Activated T-cell treated with anti-CD3 and anti-CD28 coated beads, Interleukin-2, amount 50 U/mL, for 24 hours (primary cell): ENCODE data around the gene KCNQ5.

Experiments used
- DNase-seq: peaks from one replicate; pipeline ENCODE4 v3.0.0-alpha.2; 2020
- H3K27ac Mint-ChIP-seq: 2 replicates; pipeline ENCODE4 v1.8.0; 2020; ENCODE audit warnings: mild to moderate bottlenecking, mixed read lengths
- H3K27me3 Mint-ChIP-seq: 2 replicates; pipeline ENCODE4 v1.8.0; 2020; ENCODE audit warnings: mixed read lengths
- H3K36me3 Mint-ChIP-seq: 2 replicates; pipeline ENCODE4 v1.8.0; 2020; ENCODE audit warnings: low read depth, mixed read lengths
- H3K4me1 Mint-ChIP-seq: 2 replicates; pipeline ENCODE4 v1.8.0; 2020; ENCODE audit warnings: low read depth, mixed read lengths
- H3K4me3 Mint-ChIP-seq: 2 replicates; pipeline ENCODE4 v1.8.0; 2020; ENCODE audit warnings: mild to moderate bottlenecking, moderate library complexity, mixed read lengths
- H3K9me3 Mint-ChIP-seq: 2 replicates; pipeline ENCODE4 v1.8.0; 2020; ENCODE audit warnings: mixed read lengths

The KCNQ5 gene

GRCh38 chr6:72809746-72810379 lies 188.0 kb downstream of the KCNQ5 start:
- Mint-ChIP-seq H3K4me1 (peaks cover 2% of the 10 kb centered on the region), H3K36me3 (peaks cover 2% of the 10 kb centered on the region), H3K27me3 (no peaks in the 10 kb centered on the region), H3K9me3 (no peaks in the 10 kb centered on the region), H3K27ac (no peak overlapping the region), H3K4me3 (no peak overlapping the region)
- no peak for DNase-seq

DNA sequence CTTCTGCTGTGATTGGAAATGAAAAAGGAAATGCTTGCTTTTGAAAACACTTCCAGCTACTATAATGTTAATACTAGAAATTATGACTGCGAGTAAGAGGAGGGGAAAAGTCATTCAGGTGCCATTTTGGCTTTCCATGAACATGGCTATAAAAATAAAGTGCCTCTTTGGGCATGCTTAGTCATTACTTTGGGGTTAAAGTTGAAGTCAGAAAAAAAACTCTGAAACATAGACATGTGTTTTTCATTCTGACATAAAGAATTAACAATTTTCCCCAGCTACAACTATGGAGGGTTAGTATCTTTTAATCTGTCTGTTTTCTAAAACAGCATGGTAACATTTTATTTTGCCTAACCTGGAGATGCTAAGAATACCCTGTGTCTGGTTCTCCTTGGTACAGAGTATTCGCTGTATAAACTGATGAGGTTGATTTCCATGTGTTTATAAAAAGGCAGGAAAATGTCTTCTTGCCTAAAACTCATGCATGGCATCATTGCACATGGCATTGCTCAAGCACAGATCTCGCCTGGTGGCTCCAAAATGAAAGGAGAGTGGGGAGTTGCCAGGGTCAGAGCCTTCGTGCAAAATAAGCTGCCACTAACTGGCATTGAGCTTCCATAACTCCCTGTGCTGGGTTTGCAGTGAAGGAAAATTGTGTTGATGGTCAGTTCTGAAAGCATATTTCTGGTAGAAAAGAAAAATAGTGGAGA lies 188.9 kb downstream of the KCNQ5 start:
- peaks cover 2% of the 10 kb centered on the region for H3K36me3 Mint-ChIP-seq
- no peak overlapping the region for H3K4me3 Mint-ChIP-seq
- H3K27ac Mint-ChIP-seq = no peak overlapping the region

DNA sequence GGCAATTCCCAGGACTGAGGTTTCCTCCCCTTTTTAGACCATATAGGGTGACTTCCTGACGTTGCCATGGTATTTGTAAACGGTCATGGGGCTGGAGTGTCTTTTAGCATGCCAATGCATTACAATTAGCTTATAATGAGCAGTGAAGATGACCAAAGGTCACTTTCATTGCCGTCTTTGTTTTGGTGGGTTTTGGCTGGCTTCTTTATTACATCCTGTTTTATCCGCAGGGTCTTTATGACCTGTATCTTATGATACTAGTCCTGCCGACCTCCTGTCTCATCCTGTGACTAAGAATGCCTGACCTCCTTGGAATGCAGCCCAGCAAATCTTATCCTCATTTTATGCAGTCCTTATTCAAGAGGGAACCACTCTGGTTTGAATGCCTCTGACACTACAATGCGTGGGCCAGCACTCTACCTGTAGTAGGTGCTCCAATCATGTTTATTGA lies 190.1 kb downstream of the KCNQ5 start:
- Mint-ChIP-seq H3K27ac (no peak overlapping the region), H3K36me3 (no peaks in the 10 kb centered on the region), H3K9me3 (no peaks in the 10 kb centered on the region), H3K4me1 (peaks cover 4% of the 10 kb centered on the region), H3K4me3 (no peak overlapping the region), H3K27me3 (no peaks in the 10 kb centered on the region)
- DNase-seq = no peak

More for the DNA sequence above, 188.9 kb downstream of the KCNQ5 start:
- Mint-ChIP-seq H3K9me3 (no peaks in the 10 kb centered on the region), H3K4me1 (peaks cover 4% of the 10 kb centered on the region), H3K27me3 (no peaks in the 10 kb centered on the region)
- DNase-seq = no peak

DNA sequence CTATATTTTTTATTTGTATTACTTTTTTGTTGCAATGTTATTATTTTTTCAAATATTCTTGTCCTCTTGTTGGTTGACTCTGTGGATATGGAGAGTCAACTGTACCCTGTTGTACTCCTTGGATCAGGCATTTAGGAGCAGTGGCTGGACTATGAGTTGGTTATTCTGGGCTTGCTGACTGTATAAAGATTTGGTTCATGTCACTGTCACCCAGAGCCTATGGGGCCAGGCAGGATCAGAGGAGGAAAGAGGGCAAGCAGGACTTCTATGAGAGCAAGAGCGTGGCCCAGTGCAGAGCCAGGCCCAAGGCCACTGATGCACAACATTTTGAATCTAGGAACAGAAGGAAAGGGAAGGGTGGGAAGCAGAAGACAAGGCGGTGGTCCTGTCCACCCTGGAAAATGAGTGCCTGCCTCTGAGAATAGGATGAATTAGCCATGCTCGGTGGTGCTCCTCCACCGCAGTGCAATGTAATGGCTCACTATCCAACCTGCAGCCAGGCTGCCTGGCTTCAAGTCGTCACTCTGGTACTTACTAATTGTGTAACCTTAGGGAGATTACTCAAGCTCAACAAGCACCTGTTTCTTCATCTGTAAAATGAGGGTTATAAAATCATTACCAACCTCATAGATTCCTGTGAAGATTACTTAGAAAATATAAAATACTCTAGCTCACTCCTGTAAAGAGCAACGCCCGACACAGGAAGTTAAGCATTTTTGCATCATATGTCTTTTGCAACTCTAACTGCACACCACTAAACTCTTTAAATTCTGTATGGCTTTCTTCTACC lies 192.1 kb downstream of the KCNQ5 start:
- Mint-ChIP-seq H3K27me3 (no peaks in the 10 kb centered on the region), H3K9me3 (no peaks in the 10 kb centered on the region), H3K4me3 (no peak overlapping the region), H3K36me3 (no peaks in the 10 kb centered on the region), H3K4me1 (peaks cover 4% of the 10 kb centered on the region), H3K27ac (no peak overlapping the region)
- DNase-seq = no peak

DNA sequence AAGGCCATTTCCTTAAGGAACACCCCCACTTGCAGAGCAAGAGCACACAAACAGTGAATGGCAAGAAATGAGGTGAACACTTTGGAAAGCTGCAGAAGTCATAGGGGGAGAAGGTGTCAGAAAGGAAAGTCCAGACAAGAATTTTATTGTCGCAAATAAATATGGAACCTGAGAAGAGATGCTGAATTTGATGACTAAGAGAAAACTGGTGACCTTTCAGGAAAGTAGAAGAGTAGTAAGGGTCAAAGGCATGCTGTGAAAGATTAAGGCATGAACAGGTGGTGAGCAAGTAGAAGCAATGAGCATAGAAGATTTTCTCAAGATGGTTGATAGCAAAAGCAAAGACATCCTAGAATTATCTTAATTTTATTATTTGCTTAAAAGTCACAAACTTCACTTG lies 194.2 kb downstream of the KCNQ5 start:
- Mint-ChIP-seq H3K4me1 (peaks cover 4% of the 10 kb centered on the region), H3K27me3 (no peaks in the 10 kb centered on the region), H3K9me3 (no peaks in the 10 kb centered on the region), H3K4me3 (no peak overlapping the region), H3K27ac (no peak overlapping the region), H3K36me3 (no peaks in the 10 kb centered on the region)
- no peak for DNase-seq

DNA sequence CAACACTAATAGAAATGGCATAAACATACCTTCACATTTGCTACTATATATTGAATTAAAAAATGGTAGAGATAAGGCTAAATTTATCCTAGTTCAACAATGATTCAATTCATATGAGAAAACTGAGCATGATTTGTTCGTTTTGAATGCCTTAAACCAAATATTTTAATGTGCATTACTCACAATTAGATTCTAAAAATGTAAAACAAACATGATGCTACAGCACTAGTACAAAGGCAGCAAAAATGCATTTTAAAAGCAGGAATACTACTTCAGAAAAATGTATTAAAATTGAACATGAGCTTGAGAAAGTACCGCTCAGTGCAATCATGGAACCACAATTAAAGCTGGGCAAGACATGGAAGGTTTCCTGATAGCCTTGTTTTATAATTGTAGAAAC lies 195.3 kb downstream of the KCNQ5 start:
- no peaks in the 10 kb centered on the region for H3K27me3 Mint-ChIP-seq
- H3K4me3 Mint-ChIP-seq = no peak overlapping the region

DNA sequence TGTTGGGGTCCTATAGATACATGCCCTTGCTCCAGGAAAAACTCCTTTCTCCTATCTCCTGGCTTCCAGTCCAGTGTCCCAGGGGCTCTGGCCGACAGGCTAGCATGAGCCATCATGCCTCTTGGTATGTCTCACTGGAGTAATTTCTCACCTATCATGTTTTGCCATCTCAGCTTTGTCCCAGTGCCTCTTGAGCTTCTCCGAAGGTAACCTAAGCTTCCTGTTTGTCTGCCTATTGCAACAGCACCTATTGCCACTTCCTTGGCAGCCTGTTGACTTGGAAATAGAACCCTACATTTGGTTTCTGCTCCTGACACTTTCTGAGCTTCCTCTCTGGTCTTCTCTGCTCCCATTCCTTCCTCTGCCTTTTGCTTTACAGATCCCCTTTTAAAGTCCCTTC lies 197.7 kb downstream of the KCNQ5 start:
- H3K4me3 Mint-ChIP-seq = no peak overlapping the region
- H3K27ac Mint-ChIP-seq = no peak overlapping the region
- no peaks in the 10 kb centered on the region for H3K27me3 Mint-ChIP-seq
- no peaks in the 10 kb centered on the region for H3K9me3 Mint-ChIP-seq
- DNase-seq = no peak
- no peaks in the 10 kb centered on the region for H3K36me3 Mint-ChIP-seq
- H3K4me1 Mint-ChIP-seq = peaks cover 4% of the 10 kb centered on the region

More for the DNA sequence above, 195.3 kb downstream of the KCNQ5 start:
- DNase-seq = no peak
- Mint-ChIP-seq H3K9me3 (no peaks in the 10 kb centered on the region), H3K27ac (no peak overlapping the region), H3K4me1 (peaks cover 4% of the 10 kb centered on the region), H3K36me3 (no peaks in the 10 kb centered on the region)

- Mint-ChIP-seq H3K4me1 (peaks cover 10% of the 10 kb centered on the region), H3K9me3 (no peaks in the 10 kb centered on the region)
These were observed 198.3 kb downstream of the KCNQ5 start for GRCh38 chr6:72820153-72820552.

GRCh38 chr6:72820906-72821305 lies 199.0 kb downstream of the KCNQ5 start:
- H3K27ac Mint-ChIP-seq = no peak overlapping the region
- no peaks in the 10 kb centered on the region for H3K36me3 Mint-ChIP-seq
- no peak overlapping the region for H3K4me3 Mint-ChIP-seq
- no peaks in the 10 kb centered on the region for H3K27me3 Mint-ChIP-seq
- no peaks in the 10 kb centered on the region for H3K9me3 Mint-ChIP-seq
- DNase-seq = no peak
- peaks cover 16% of the 10 kb centered on the region for H3K4me1 Mint-ChIP-seq

More at GRCh38 chr6:72820153-72820552, 198.3 kb downstream of the KCNQ5 start:
- no peak overlapping the region for H3K4me3 Mint-ChIP-seq
- no peak overlapping the region for H3K27ac Mint-ChIP-seq
- no peaks in the 10 kb centered on the region for H3K27me3 Mint-ChIP-seq
- no peaks in the 10 kb centered on the region for H3K36me3 Mint-ChIP-seq
- DNase-seq = no peak

DNA sequence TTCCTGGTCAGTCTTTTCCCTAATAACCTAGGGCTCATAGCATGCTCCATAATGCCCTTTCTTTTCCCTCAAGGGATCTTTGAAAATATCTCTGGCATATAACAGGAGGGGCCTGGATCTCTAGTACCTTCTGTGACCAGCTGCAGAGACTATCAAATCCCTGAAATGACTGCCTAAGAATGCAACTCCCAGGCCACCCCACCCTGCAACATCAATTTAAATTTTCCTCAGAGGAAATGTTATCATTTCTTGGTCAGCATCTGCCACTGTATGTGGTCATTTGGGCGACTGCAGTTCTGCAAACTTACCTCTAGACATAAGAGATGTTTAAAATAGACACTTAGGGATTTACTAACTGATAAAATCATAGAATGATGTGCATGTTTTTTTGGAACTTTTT lies 200.2 kb downstream of the KCNQ5 start:
- Mint-ChIP-seq H3K4me3 (no peak overlapping the region), H3K27me3 (no peaks in the 10 kb centered on the region), H3K36me3 (no peaks in the 10 kb centered on the region), H3K9me3 (no peaks in the 10 kb centered on the region), H3K27ac (no peak overlapping the region), H3K4me1 (peaks cover 23% of the 10 kb centered on the region)
- DNase-seq = no peak

- H3K9me3 Mint-ChIP-seq = no peaks in the 10 kb centered on the region
- no peak for DNase-seq
- H3K4me3 Mint-ChIP-seq = no peak overlapping the region
- peaks cover 26% of the 10 kb centered on the region for H3K4me1 Mint-ChIP-seq
- no peaks in the 10 kb centered on the region for H3K36me3 Mint-ChIP-seq
- no peak overlapping the region for H3K27ac Mint-ChIP-seq
- H3K27me3 Mint-ChIP-seq = no peaks in the 10 kb centered on the region
These were observed 200.8 kb downstream of the KCNQ5 start for GRCh38 chr6:72822691-72823090.

GRCh38 chr6:72824833-72825232 lies 203.0 kb downstream of the KCNQ5 start:
- H3K4me3 Mint-ChIP-seq = no peak overlapping the region
- H3K9me3 Mint-ChIP-seq = no peaks in the 10 kb centered on the region
- H3K36me3 Mint-ChIP-seq = peaks cover 5% of the 10 kb centered on the region
- no peak for DNase-seq
- H3K27ac Mint-ChIP-seq = peak overlapping the region; percentile 85
- no peaks in the 10 kb centered on the region for H3K27me3 Mint-ChIP-seq
- H3K4me1 Mint-ChIP-seq = peaks cover 26% of the 10 kb centered on the region

DNA sequence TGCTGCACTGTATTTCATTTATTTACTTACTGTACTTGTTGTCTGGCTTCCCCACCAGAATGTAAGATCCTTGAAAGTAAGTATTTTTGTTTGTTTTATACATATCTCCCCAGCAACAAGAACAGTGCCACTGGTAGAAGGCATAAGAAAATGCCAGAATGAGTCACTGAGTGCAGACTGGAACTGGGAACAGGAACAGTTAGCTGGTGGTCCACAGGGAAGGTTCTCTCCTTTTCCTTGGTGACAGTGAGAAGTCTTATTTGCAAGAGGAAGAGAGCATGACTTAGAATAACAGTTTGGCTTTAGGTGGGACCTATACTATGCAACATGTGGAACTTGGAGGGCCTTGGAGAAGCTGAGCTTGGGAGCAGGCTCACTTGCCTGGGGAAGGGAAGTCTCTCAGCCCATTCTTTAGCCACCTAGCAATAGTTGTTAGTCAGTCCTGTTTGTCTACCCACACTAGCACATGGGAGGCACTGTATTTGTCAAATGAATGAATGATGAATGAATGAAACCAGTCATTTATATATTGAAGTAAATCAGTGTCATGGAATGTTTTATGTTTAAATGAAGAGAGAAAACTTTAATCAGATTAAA lies 203.5 kb downstream of the KCNQ5 start:
- DNase-seq = no peak
- H3K4me3 Mint-ChIP-seq = no peak overlapping the region
- peaks cover 26% of the 10 kb centered on the region for H3K4me1 Mint-ChIP-seq
- H3K27ac Mint-ChIP-seq = peak overlapping the region; percentile 85
- no peaks in the 10 kb centered on the region for H3K9me3 Mint-ChIP-seq
- H3K36me3 Mint-ChIP-seq = peaks cover 6% of the 10 kb centered on the region
- H3K27me3 Mint-ChIP-seq = no peaks in the 10 kb centered on the region

GRCh38 chr6:72826037-72826436 lies 204.2 kb downstream of the KCNQ5 start:
- Mint-ChIP-seq H3K27ac (peak overlapping the region; percentile 85), H3K27me3 (no peaks in the 10 kb centered on the region), H3K4me1 (peaks cover 26% of the 10 kb centered on the region), H3K36me3 (peaks cover 7% of the 10 kb centered on the region), H3K4me3 (no peak overlapping the region), H3K9me3 (no peaks in the 10 kb centered on the region)
- no peak for DNase-seq
